ENCODE results near the gene CA10.

Gene CA10

GRCh38 chr17:51891936-51892335 is 266.6 kb downstream of the CA10 start:
- no peak for TF ChIP-seq TAF1 (IDR thresholded peaks at IDR 0.05; ENCODE audit: borderline replicate concordance, insufficient read depth, low read length)

GRCh38 chr17:51890710-51891109 is 267.8 kb downstream of the CA10 start:
- TF ChIP-seq SIN3A (IDR thresholded peaks at IDR 0.05; ENCODE audit: borderline replicate concordance, insufficient read depth, low read length): no peak
- TF ChIP-seq FOXP2 (optimal IDR thresholded peaks at IDR 0.05; ENCODE audit: borderline replicate concordance, extremely low read depth, extremely low read length, insufficient read depth): no peak
- TF ChIP-seq REST (IDR thresholded peaks at IDR 0.05; ENCODE audit: insufficient read depth in 1 of 2, low read depth in 2 of 2, low read length in 2 of 2): no peak
- no peak for TF ChIP-seq POLR2AphosphoS5 (IDR thresholded peaks at IDR 0.05; ENCODE audit: low read depth, low read length)
- no peak for TF ChIP-seq TAF1 (IDR thresholded peaks at IDR 0.05; ENCODE audit: borderline replicate concordance, insufficient read depth, low read length)

- no peak for TF ChIP-seq FOXP2 (optimal IDR thresholded peaks at IDR 0.05; ENCODE audit: borderline replicate concordance, extremely low read depth, extremely low read length, insufficient read depth)
- TF ChIP-seq TAF1 (IDR thresholded peaks at IDR 0.05; ENCODE audit: borderline replicate concordance, insufficient read depth, low read length): no peak
- TF ChIP-seq SIN3A (IDR thresholded peaks at IDR 0.05; ENCODE audit: borderline replicate concordance, insufficient read depth, low read length): no peak
- TF ChIP-seq POLR2AphosphoS5 (IDR thresholded peaks at IDR 0.05; ENCODE audit: low read depth, low read length): no peak
- TF ChIP-seq REST (IDR thresholded peaks at IDR 0.05; ENCODE audit: insufficient read depth in 1 of 2, low read depth in 2 of 2, low read length in 2 of 2): no peak
Observed at GRCh38 chr17:51888816-51889215, 269.7 kb downstream of the CA10 start.

GRCh38 chr17:51876986-51877385 is 281.5 kb downstream of the CA10 start:
- TF ChIP-seq FOXP2 (optimal IDR thresholded peaks at IDR 0.05; ENCODE audit: borderline replicate concordance, extremely low read depth, extremely low read length, insufficient read depth) (no peak), TAF1 (IDR thresholded peaks at IDR 0.05; ENCODE audit: borderline replicate concordance, insufficient read depth, low read length) (no peak), REST (IDR thresholded peaks at IDR 0.05; ENCODE audit: insufficient read depth in 1 of 2, low read depth in 2 of 2, low read length in 2 of 2) (no peak), POLR2AphosphoS5 (IDR thresholded peaks at IDR 0.05; ENCODE audit: low read depth, low read length) (no peak), SIN3A (IDR thresholded peaks at IDR 0.05; ENCODE audit: borderline replicate concordance, insufficient read depth, low read length) (no peak)

- TF ChIP-seq REST (IDR thresholded peaks at IDR 0.05; ENCODE audit: insufficient read depth in 1 of 2, low read depth in 2 of 2, low read length in 2 of 2) (no peak), FOXP2 (optimal IDR thresholded peaks at IDR 0.05; ENCODE audit: borderline replicate concordance, extremely low read depth, extremely low read length, insufficient read depth) (no peak), POLR2AphosphoS5 (IDR thresholded peaks at IDR 0.05; ENCODE audit: low read depth, low read length) (no peak), SIN3A (IDR thresholded peaks at IDR 0.05; ENCODE audit: borderline replicate concordance, insufficient read depth, low read length) (no peak), TAF1 (IDR thresholded peaks at IDR 0.05; ENCODE audit: borderline replicate concordance, insufficient read depth, low read length) (no peak)
Observed at GRCh38 chr17:51873302-51873701, 285.2 kb downstream of the CA10 start.

Measured in PFSK-1 (cell line).